HG02759 (cell line): ENCODE results near the gene KLC1.

Experiments
- ATAC-seq: cut with Tn5 transposase; IDR thresholded peaks from one replicate; pipeline ENCODE4 v1.9.1; 2021; ENCODE audit warnings: mild to moderate bottlenecking, moderate library complexity; ENCODE audit not compliant: unreplicated experiment

Gene KLC1

GRCh38 chr14:103702095-103702494 lies 73.1 kb downstream of the KLC1 start:
- no peak for ATAC-seq

- no peak for ATAC-seq
Measured at GRCh38 chr14:103702497-103703432, 73.8 kb downstream of the KLC1 start.

GRCh38 chr14:103703433-103704385 lies 74.7 kb downstream of the KLC1 start:
- no peak for ATAC-seq

- ATAC-seq: no peak
Measured at GRCh38 chr14:103704708-103705107, 75.7 kb downstream of the KLC1 start.

GRCh38 chr14:103705118-103705503 lies 76.1 kb downstream of the KLC1 start:
- no peak for ATAC-seq

- no peak for ATAC-seq
Measured at GRCh38 chr14:103705504-103706284, 76.7 kb downstream of the KLC1 start.

- no peak for ATAC-seq
Measured at GRCh38 chr14:103706551-103707328, 77.7 kb downstream of the KLC1 start.

- ATAC-seq: no peak
Measured at GRCh38 chr14:103707329-103708263, 78.6 kb downstream of the KLC1 start.

GRCh38 chr14:103708750-103709187 lies 79.8 kb downstream of the KLC1 start:
- ATAC-seq: no peak

GRCh38 chr14:103709814-103710213 lies 80.8 kb downstream of the KLC1 start:
- ATAC-seq: no peak

GRCh38 chr14:103710771-103711377 lies 81.9 kb downstream of the KLC1 start:
- ATAC-seq: no peak

- no peak for ATAC-seq
Measured at GRCh38 chr14:103711516-103712431, 82.8 kb downstream of the KLC1 start.

- ATAC-seq: no peak
Measured at GRCh38 chr14:103712633-103713247, 83.7 kb downstream of the KLC1 start.

GRCh38 chr14:103713304-103714062 lies 84.5 kb downstream of the KLC1 start:
- no peak for ATAC-seq

GRCh38 chr14:103714063-103714724 lies 85.2 kb downstream of the KLC1 start:
- ATAC-seq: no peak
